GM19468 (cell line): ENCODE data around the gene CIBAR2.
"Not testable (repeated sequence)": the region's sequence is repeated elsewhere in the genome, so short reads cannot be mapped to it uniquely, and the experiment has no call there.

Experiments used
- ATAC-seq: cut with Tn5 transposase; IDR thresholded peaks from one replicate; pipeline ENCODE4 v1.9.1; 2021; ENCODE audit warnings: mild to moderate bottlenecking, moderate library complexity, moderate number of reproducible peaks; ENCODE audit not compliant: unreplicated experiment; ENCODE audit errors: extremely low read depth

Gene CIBAR2

DNA sequence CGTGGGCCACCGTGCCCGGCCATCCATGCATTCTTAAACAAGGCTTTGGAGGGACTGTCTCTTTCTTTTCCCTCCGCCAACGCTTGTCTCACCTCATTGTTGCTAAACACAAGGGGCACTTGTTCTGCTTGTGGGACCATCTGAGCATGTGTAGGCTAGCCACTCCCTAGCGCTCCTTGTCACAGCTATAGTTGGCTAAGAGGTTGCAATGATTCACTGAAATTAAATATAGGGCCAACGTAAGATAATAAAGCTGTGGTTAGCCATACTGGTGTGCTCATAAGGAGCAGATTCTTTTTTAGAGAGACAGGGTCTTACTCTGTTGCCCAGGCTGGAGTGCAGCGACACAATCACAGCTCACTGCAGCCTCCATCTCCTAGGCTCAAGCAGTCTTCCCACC lies 43.5 kb downstream of the CIBAR2 start:
- ATAC-seq = no peak

DNA sequence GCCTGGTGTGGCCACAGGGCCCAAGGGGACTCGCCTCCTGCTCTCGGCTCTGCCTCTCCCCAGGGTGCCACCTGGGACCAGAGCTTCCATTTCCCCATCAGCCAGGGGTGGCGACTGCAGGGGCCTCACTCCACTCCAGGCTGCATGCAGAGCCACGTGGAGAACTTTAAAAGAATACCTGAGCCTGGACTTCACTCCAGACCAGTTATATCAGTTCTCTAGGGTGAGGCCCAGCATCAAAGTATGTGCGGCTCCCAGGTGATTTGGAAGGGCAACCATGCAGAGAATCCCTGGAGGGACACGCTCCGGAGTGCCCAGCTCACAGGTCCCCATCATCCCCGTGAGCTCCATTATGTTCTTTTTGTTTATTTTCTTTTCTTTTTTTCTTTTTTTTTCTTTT lies 44.8 kb downstream of the CIBAR2 start:
- no peak for ATAC-seq

DNA sequence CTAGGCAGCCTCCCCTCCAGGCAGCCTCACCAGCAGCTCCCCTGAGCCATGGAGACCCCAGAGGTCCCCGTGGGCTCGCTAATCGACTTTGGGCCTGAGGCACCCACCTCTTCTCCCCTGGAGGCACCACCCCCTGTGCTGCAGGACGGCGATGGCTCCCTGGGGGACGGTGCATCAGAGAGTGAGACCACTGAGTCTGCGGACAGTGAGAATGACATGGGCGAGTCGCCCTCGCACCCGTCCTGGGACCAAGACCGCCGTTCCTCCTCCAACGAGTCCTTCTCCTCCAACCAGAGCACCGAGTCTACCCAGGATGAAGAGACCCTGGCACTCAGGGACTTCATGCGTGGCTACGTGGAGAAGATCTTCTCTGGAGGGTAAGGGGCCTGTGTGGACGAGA lies 45.2 kb downstream of the CIBAR2 start:
- ATAC-seq = no peak

DNA sequence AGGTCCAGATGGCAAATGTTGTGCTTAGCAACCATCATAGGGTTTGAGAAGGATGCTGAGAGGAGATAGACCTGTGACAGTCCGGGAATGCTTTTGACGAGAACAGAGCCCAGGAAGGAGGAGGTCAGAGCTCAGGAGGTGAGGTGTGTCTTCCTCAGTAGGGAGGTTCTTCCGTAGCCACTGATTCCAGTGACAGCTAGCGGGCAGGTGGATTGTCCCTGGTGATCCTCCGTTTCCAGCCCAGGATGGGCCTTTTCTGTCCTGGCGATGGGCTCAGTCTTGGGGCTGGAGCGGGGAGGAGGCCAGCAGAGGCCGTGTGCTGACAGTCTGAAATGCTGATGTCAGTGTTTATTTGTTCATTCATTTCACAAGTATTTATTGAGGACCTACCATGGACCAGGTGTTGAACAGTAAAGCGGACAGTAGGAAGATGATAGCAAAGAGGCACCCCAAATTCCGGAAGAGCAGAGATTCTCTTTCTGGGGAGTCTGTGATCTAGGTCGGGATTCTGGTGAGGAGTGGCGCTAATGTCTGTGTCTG lies 45.9 kb downstream of the CIBAR2 start:
- ATAC-seq = no peak

DNA sequence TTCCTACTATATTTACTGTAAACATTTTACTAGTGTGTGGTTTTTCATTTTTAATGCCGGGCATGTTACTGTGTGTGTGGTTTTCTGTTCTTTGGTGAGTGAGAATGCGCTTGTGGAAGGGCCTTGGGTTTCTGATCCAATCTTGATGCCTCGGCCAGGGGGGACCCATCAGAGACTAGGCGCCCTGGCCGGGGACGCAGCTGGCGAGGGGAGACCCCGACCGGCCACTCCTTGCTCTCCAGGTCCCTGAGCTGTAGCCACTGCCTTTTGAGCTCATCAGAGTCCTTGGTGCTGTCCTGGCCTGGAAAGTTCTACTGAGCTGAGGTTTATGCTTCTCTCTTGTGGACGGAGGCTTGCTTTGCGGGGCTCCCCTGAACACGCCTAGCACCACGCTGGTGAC lies 47.2 kb downstream of the CIBAR2 start:
- ATAC-seq = no peak

DNA sequence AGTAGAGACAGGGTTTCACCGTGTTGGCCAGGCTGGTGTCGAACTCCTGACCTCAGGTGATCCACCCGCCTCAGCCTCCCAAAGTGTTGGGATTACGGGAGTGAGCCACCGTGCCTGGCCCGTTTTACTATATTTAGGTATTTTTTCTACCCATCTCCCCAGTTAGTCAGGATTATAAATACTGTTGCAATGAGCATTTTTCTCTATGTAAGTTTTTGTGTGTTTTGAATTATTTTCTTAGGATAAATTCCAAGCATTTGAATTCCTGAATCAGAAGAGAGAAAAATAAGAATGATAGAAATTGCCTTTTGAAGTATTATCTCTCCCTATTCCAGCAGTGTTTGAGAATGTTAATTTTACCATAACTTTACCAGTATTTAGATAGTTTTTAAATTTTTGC lies 48.1 kb downstream of the CIBAR2 start:
- no peak for ATAC-seq

DNA sequence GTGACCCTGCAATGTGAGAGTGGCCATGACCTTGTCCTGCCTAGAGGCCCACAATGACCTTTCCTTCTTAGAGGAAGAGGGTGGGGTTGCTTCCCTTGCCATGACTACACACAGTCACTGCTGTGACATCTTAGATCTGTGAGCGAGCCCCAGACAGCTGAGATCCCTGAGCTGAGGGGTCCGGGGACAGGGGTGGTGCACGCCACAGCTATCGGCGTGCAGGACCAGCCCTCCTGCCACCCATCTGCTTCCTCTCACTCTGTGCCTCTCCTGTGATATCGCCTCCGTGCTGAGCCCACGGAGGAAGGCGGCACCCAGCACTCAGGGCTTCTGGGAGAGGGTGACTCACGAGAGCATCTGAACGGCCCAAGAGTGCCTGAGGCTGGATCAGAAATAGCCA lies 49.4 kb downstream of the CIBAR2 start:
- ATAC-seq = no peak

DNA sequence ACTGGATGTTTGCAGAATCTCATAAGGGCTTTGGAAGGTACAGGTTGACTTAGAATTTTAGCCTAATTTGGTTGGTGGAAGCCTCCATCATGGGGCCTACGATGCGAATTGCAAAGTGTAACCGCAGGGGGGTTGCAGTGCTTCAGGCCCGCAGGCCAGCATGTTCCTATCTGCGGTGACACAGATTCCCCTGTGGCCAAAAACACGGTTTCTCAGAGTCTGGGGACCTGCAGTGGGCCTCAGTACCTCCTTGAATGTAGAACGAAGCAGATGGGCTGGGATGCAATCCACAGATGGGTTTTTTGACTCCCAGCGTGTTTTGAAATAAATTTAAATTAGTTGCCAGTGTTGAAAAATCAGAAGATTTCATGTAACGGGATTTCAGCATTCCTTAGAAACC lies 49.9 kb downstream of the CIBAR2 start:
- ATAC-seq = no peak

DNA sequence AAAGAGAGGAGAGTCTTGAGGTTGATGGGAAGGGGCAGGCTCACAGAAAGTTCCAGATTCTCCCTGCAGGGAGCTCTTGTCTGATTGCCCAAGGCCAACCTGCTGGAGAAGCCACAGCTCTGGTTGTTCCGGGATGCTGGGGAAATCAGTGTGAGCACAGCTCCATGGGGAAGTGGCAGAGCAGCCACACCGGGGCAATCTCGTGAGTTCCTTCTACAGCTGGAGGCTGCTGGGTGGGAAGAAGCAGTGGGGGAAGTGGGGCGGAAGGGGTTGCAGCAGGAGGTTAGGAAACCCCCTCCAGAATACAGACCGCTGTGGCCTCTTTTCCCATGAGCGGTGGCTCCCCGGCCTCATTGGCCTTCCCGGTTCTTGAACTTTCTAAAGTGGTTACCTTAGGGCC lies 50.7 kb downstream of the CIBAR2 start:
- ATAC-seq = no peak

DNA sequence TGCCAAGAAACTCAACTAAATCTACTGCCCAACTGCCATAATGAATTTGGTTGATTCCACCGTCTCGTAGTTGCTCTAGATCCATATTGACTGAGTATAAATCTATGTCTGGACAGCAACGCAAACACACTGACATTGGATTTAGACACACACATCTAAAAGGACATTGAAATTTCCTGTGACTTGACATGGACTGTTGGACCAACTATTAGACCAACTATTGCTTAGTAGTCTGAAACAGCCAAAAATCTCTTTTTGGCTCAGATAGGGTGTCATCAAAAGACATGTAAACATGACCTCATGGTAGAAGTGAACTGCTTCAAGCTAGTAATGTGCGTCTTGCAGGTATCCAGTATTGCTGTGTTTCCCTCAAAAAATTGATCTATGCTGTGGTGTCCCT lies 53.4 kb downstream of the CIBAR2 start:
- no peak for ATAC-seq

DNA sequence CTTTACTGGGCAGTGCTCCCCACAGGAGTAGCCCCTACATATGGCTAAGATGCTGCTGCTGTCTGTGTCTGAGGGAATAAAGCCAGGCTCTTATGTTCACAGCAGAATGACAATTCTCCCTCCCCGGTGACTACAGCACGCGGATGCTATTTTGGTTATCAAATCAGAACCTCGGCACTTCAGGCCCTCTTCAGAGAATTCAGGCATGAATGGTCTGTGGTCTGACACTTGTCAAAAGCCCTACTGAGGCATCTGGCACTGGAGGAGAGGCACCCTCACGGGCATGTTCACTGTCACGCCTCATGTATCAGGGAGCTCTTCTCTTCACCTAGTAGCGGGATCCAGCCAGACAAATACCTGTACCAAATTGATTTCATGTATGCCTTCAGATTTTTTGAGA lies 54.3 kb downstream of the CIBAR2 start:
- ATAC-seq = no peak

DNA sequence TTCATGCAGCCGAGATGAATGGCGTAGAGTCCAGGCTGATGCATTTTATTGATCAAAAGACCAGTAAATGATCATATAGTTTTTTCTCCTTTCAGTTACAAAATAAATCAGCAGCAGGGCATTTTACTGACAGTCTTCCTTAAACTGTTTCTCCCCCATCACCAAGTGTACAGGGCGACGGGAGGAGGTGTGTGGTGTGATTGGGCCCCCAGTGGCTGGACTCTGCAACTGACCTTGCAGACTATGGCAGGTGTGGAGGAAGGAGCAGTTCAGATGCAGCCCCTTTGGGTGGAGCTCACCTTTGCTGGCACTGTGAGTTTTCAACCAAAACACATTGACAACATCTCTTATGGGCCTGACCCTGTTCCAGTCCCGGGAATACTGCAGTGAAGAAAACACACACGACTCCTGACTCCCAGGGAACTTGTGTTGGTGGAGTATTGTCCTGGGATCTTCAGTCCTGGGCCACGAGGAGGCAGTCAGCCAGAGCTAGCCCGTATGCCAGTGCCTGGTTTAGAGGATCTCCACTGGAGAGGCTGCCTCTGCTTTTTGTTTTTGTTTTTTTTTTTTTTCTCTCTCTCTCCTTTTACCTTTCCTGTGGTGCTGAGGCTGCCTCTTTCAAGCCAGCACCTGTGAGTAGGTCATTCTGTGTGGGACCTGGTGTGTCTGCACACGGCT lies 54.9 kb downstream of the CIBAR2 start:
- no peak for ATAC-seq

DNA sequence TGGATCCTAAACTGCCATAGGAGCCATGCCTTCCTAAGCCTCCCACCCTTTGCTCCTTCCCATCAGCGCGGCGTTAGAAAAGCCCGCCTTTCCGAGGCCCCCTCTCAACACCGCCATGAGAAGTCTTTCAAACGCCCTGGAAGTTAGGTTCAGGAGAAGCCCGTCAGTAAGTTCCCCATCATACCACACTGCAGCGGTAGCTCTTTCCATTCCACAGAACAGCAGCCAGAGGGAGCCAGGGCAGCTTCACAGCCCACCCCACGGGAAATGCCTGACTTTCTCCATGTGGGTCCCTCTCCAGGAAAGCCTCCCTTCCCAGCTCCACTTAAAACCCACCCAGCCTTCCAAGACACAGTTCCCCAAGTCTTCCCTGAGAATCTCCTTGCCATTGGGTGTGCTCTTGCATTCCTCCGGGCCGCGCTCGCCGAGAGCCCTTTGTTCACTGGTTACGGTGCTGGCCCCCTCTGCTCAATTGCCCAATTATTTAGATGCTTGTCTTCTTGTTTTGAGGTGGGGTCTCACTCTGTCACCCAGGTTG lies 56.0 kb downstream of the CIBAR2 start:
- ATAC-seq = no peak

DNA sequence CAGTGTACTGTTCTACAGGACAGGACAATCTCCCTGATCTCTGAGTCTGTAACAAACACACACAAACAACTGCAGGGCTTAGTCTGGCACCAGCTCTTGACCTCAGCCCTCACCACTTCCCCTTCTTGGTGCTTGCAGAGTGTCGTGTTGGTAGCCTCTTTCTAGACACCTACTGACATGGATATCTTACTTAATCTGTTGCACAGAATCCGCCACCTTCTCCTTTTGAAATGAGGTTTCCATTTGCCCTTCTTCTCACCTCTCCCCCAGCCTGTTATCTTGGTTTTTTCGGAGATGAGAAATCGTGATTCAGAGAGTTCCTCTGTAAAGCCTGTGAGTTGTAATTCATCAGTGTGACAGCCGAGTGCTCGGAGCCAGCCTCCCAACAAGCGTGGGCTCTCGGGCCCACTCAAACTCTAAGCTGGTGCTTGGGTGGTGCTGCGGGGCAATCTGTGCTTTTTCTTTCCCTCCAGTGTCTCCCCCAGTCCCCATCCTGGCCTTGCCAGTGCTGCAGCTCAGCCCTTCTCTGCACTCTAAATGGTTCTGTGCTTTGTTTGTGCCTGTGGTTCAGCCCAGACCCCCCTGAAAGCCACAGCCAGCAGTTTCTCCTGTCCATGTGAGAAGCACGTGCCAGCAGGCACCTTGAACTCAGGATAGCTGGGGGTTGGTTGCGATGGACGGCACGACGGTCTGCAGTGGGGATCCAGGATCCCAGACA lies 56.6 kb downstream of the CIBAR2 start:
- peak; percentile 74 for ATAC-seq

DNA sequence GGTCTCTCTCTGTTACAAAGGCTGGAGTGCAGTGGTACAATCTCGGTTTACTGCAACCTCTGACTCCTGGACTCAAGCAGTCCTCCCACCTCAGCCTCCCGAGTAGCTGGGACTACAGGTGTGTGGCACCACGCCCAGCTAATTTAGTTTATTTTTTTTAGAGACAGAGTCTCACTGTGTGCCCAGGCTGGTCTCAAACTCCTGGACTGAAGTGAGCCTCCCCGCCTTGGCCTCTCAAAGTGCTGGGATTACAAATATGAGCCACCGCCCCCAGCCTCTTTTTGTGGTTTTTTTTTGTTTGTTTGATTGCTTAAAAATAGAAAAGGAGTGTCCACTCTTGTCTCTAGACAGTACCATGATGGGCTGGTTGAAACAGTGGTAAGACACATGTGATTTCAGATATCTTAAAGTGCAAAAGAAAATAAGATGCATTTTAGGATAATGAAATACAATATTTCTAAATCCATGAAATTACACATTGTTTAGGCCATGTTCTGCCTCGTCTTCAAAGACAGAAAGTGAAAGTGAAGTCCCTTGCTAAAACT lies 57.3 kb downstream of the CIBAR2 start:
- no peak for ATAC-seq

DNA sequence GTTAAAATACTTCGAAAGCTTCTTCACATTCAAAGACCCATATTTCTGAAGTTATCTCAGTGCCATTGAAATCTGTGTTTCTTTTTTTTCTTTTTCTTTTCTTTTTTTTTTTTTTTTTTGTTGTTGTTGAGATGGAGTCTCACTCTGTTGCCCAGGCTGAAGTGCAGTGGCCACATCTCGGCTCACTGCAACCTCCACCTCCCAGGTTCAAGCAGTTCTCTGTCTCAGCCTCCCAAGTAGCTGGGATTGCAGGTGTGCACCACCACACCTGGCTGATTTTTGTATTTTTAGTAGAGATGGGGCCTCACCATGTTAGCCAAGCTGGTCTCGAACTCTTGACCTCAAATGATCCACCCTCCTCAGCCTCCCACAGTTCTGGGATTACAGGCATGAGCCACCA lies 58.0 kb downstream of the CIBAR2 start:
- not testable (repeated sequence) for ATAC-seq

DNA sequence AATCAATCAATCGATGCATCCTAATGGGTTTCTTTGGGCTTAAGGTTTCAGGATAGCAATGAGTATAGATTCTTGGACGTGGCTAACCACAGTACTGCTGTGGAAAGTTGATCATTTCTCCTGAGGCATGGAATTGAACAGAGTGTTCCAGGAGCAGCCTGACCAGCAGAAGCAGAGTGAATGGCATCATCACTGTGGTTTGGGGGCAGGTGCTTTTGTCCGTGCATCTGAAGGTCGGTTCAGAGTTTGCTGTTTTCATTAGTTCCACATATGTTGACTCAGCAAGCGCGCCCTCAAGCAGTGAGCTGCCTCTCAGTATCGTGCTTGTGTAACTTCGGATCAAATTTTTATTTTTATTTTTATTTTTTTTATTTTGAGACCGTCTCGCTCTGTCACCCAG lies 59.7 kb downstream of the CIBAR2 start:
- ATAC-seq = no peak

DNA sequence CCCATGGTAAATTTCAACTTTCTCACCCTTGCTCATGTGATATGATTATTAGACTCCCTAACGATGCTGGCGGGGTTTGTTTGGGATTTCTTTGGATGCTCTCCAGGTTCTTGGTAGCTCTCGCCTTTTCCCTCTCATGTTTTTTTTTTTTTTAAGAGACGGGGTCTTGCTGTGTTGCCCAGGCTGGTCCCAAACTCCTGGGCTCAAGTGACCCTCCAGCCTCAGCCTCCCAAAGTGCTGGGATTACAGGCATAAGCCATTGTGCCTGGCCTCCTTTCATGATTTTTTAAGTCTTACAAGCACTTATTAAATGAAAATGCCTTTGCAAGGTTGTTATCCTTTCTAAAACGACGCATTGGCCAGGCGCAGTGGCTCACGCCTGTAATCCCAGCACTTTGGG lies 60.6 kb downstream of the CIBAR2 start:
- ATAC-seq = no peak

DNA sequence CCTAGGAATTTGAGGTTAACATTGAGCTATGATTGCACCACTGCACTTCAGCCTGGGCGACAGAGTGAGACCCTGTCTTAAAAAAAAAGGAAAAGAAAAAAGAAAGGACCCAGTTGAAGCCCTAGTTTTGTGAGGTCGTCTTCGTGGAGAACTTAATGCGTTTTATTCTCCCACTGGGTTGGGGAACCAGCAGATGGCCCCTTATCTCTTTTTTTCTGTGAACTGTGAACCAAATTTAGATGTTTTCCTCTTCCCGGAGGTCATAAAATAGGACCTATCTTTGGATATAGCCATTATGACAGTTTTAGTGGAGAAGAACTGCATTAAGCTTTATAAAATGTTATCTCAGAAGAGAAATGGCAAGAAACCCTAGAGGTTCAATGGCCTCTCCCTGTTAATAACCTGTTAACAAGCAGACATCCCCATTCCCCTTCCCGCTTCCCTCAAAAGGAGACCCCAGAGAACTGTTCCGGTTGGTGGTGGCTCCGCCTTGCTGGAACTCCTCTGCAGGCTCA lies 61.1 kb downstream of the CIBAR2 start:
- ATAC-seq = no peak

DNA sequence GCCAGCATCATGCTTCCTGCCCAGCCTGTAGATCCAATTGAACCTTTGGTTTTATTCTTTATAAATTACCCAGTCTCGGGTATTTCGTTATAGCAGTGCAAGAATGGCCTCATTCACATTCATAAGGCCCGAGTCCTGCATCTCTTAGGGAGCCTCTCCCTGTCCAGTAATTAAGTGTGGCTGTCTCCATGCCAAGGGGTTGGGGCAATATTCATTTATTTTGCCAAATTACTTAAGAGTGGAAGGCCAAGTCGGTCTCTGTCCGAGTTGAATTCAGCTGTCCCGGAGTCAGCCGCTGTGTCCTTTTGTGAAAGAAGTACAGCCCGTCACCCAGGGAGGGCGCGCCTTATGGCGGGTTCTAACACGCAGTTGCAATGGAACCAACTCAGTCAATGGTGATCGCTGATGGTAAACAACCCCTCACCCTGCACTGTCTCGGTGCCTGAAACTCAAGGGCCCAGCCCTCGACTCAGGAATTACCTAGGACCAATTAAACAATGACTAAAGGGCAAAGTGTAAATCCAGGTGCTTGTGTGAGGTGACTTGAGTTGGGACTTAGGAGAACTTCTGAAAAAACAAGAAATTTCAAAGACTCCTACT lies 62.5 kb downstream of the CIBAR2 start:
- no peak for ATAC-seq
